Choroid plexus epithelial cell (primary cell): ENCODE measurements around the gene SYS1.
A peak's percentile ranks its signal among the peaks of the same experiment; 100 is the strongest.

ENCODE experiments used
- DNase-seq: peaks from one replicate; pipeline ENCODE4 v3.0.0-alpha.2; 2010; ENCODE audit warnings: low read depth
- H3K4me3 ChIP-seq: 2 replicates; pipeline ENCODE4 v1.5.1; 2011; ENCODE audit warnings: low read depth, mild to moderate bottlenecking, control low read depth, low read length, moderate library complexity
- CTCF ChIP-seq: conservative IDR thresholded peaks from 2 replicates; pipeline ENCODE4 v1.5.1; 2011; ENCODE audit warnings: low read depth, mild to moderate bottlenecking, control low read depth, inconsistent platforms, low read length, moderate library complexity

SYS1 gene

GRCh38 chr20:45399018-45399417 is 36.1 kb downstream of the SYS1 start:
- H3K4me3 ChIP-seq = no peak overlapping the region
- DNase-seq = no peak
- no peak for TF ChIP-seq CTCF

- H3K4me3 ChIP-seq = no peak overlapping the region
- no peak for TF ChIP-seq CTCF
- DNase-seq = no peak
Measured at GRCh38 chr20:45400346-45401031, 37.5 kb downstream of the SYS1 start.

- no peak for TF ChIP-seq CTCF
- H3K4me3 ChIP-seq = no peak overlapping the region
- peak; percentile 83 for DNase-seq
Measured at GRCh38 chr20:45402946-45403345, 40.0 kb downstream of the SYS1 start.

- no peak for DNase-seq
- H3K4me3 ChIP-seq = no peak overlapping the region
- TF ChIP-seq CTCF = no peak
Measured at GRCh38 chr20:45404438-45404837, 41.5 kb downstream of the SYS1 start.

GRCh38 chr20:45405571-45406259 is 42.8 kb downstream of the SYS1 start:
- no peak for DNase-seq
- H3K4me3 ChIP-seq = peak overlapping the region; percentile 63
- TF ChIP-seq CTCF = no peak

- no peak for TF ChIP-seq CTCF
- H3K4me3 ChIP-seq = peak overlapping the region; percentile 63
- no peak for DNase-seq
Measured at GRCh38 chr20:45406260-45407066, 43.5 kb downstream of the SYS1 start.
